Sigmoid colon (tissue), 4 donors: ENCODE results near the gene AHI1.

Source experiments
- CTCF ChIP-seq, 4 experiments: fragments of 450-650 bp in 3 of 4; fragments of 200-600 bp in 1 of 4; IDR thresholded peaks; one replicate each; pipeline ENCODE4 v1.5.1; 2016 to 2019; ENCODE audit warnings: antibody characterized with exemption in 4 of 4, mild to moderate bottlenecking in 3 of 4, moderate library complexity in 2 of 4
- EP300 ChIP-seq, 4 donors: sonication (generic); formaldehyde crosslinking; IDR thresholded peaks; one replicate each; pipeline ENCODE4 v1.6.1; 2017; ENCODE audit warnings: antibody characterized with exemption in 4 of 4
- POLR2A ChIP-seq, 2 donors: fragments of 450-650 bp; IDR thresholded peaks; one replicate each; pipeline ENCODE4 v1.6.1; 2016; ENCODE audit warnings: antibody characterized with exemption in 2 of 2, mild to moderate bottlenecking in 2 of 2, moderate library complexity in 2 of 2
- POLR2AphosphoS5 ChIP-seq, 4 donors: sonication (generic); formaldehyde crosslinking; IDR thresholded peaks; one replicate each; pipeline ENCODE4 v1.6.1; 2017; ENCODE audit warnings: antibody characterized with exemption in 4 of 4

GRCh38 chr6:135274561-135275293 lies 222.8 kb downstream of the AHI1 start:
- TF ChIP-seq POLR2A (IDR thresholded peaks at IDR 0.05) (no peak), CTCF (IDR thresholded peaks at IDR 0.05) (no peak), POLR2AphosphoS5 (IDR thresholded peaks at IDR 0.05) (no peak), EP300 (IDR thresholded peaks at IDR 0.05) (no peak)
